Activated T-helper 1 cell treated with Interleukin-2 at 50 U/mL for 16 hours (primary cell): Measurements from ENCODE around the gene TBC1D16.

Experiments used
- DNase-seq: peaks from one replicate; pipeline ENCODE4 v3.0.0-alpha.2; 2020; ENCODE audit warnings: low read depth

The TBC1D16 gene

DNA sequence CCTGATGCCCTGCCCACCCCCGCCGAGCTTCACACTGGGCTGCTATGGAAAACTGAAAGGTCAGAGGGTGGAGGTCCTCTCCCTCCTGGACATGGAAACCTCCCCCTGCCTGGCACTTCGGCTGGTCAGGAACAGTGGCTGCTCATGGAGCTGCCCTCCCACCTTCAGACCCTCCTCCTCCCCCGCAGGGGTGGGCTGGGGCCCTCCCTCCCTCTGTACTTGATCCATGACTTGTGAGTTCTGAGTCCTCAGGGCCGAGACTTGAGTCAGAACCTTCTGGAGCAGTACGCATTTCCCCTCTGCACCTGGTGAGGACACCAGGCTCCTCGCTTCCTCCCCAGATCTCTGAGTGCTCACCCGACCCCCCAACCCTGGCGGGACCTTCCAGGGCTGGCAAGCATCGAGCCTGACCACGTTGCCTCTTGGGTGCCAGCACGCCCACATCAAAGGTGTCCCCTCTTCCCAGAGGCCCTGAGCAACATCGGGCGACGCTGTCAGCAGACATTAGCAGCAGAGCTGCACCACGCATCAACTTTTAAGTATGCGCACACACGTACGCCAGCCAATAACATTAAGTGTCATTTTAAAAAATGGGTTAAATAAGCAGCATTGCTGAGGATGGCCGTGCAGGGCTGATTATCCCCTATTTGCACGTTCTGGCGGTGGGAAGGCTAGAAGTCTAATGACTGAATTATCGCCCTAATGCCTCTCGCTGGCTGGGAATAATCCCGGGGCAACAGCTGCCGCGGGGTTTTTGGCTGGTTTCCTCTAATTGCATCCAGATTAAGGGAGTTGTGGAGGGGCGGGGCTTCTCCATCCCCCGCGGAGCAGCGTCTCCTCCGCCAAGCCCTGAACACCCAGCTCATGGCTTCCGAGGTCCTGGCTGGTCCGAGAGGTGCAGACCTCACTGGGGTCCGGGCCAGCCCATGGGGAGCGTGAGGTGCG lies 98.0 kb downstream of the TBC1D16 start:
- DNase-seq, result no peak

GRCh38 chr17:79936641-79937381 lies 98.9 kb downstream of the TBC1D16 start:
- no peak for DNase-seq

DNA sequence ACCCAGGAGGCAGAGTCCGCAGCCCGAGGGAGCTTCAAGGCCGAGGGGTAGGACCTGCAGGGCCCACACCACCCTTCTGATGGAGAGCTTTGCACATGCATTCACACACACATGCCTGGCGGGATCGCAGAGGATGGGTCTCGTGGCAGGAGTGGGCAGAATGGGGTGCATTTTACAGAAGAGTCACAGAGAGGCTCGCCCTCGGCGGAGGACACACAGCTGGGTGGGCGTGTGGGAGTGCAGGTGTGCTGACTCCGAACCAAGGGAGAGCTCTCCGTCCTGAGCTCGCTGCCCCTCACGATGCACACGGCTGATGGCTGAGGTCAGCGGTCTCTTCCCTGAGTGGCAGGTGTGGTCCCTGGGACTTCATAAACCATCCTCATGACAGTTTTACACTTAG lies 99.6 kb downstream of the TBC1D16 start:
- DNase-seq, result no peak

GRCh38 chr17:79935197-79935885 lies 100.3 kb downstream of the TBC1D16 start:
- no peak for DNase-seq

DNA sequence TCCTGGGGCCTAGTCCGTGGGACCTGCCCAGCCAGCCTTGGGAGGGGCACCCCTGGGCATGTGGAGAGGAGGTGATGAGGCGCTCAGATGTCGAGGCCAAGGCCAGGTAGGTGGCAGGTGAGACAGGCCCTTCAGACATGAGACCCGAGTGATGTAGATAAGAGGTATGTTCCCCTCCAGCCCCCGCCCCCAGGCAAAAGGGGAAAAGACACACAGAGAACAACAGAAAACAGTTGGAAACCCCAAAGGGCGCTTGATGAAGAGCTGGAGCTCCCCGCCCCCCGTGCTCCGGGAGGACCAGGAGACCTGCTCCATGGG lies 101.1 kb downstream of the TBC1D16 start:
- DNase-seq, result no peak

GRCh38 chr17:79933863-79934652 lies 101.6 kb downstream of the TBC1D16 start:
- DNase-seq, result no peak

GRCh38 chr17:79932451-79933306 lies 103.0 kb downstream of the TBC1D16 start:
- no peak for DNase-seq

DNA sequence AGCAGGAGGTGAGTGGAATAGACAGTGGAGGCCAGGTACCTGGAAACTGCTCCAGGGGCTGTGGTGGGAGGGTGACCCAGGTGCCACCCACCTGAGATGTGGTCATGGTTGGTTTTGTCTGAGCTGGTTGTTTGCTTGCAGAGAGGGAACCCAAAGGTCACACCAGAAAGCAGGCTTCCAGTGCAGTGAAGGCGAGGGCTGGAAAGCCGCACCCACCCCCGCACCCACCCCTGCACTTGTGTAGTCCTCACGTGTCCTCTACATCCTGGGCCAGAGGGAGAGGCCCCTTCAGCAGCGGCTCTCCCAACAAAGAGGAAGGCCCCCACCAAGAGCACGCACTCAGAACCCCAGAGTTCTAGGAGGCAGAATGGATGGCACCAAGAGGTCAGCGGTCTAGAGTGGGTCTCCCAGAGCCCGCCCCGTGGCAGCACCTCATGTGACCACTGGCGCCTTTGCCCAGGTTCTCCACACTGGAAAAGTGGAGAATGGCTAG lies 103.8 kb downstream of the TBC1D16 start:
- no peak for DNase-seq

GRCh38 chr17:79930877-79931816 lies 104.5 kb downstream of the TBC1D16 start:
- DNase-seq, result no peak

DNA sequence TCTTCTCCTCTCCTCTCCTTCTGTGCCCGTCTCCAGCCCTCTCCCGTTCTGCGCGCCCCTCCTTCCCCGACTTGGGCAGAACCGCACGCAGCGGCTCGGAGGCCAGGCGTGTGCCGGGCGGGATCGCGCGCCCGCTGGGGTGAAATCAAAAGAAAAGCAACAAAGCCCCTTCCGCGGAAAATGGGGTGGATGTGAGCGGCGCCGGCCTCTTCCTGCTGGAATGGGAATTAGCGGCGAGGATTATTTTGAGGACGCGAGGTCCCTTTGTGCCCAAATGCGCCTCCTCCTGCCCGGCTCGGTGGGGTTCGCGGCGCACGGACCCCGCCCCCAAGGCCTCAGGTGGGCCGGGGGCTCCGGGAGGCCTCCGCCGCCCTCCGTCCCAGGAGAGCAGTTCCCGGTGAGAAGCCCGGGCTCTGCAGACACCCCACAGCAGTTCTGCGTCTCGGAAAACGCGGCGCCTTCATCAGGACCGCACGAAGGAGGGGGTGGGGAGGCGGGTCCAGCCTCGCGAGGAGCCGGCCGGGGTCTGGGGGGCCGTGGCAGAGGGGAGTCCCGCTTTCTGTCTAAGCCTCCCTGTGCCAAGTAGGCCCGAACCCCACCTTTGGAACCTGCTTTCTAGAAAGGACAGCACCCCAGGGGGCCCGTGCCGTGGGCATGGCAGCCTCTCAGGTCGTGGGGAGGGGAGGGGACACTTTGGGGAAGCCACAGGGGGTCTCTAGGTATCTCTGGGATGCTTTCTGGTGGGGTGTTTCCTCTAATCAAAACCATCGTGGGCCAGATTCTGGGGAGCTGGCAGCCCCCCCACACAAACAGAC lies 105.4 kb downstream of the TBC1D16 start:
- DNase-seq, result no peak

DNA sequence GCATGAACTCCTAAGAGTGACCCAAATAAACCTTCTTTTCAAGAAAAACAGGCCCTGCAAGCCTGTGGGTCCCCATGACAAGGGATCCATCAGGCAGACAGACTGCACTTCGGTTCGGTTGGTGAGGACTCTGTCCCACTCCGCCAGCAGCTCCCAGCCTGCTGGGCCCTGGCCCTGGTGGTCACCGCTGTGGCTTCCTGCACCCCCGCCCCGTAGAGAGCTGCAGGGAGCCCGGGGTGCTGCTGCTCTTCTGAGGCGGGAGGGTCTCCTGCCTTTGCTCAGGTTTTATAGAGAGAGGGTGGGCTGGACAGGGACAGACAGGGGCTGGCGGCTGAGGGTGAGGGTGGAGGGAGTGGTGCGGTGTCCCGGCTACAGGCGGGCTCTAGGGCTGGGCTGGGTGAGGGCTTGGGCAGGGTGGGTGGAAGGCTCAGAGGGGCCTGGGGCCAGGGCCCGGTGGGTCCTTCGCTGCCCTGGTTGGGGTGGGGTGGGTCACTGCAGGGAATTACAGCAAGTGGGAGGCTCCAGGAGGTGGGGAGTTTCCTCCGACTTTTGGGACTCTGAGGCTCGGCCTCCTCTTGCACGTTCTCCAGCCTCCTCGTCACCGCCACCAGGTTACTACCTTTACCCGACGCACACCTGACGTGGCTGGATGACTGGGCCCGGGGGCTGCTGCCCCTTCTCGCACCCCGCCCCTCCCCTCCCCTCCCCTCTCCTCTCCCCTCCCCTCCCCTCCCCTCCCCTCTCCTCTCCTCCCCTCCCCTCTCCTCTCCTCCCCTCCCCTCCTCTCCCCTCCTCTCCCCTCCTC lies 106.2 kb downstream of the TBC1D16 start:
- no peak for DNase-seq

DNA sequence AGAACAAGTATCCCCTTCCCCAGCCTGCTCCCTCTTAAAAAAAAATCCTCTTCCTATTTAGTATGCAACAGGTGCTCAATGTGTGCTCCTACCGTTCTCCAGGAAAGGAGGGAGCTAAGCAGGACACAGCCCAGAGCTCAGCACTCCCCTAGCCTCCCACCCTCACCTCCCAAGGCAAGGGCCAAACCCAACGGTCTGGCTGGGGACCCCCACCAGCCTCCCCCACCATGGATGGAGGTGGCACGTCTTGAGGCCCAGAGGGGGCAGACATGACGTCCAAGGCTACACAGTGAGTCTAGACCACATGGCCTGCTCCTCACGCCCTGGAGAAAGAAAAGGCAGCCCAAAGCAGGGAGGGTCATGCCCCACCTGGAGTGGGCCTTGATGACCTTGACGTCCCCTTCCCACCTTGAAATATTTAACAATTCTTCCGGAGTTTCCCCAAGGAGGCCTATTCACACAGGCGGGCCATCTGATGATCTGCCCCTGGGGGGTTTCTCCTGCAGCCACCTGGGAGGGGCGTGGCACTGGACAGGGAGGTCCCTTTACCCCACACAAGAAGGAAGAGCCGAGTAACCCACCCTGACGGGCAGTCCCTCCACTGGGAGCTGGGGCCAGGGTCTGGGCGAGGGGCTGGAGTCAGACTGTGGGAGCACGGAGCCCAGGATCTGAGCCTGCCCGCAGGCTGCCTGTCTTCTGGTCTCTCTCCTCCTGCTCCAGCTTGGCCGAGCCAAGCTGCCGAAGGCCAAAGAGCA lies 107.0 kb downstream of the TBC1D16 start:
- no peak for DNase-seq

- DNase-seq, result no peak
These were observed 107.8 kb downstream of the TBC1D16 start for GRCh38 chr17:79927688-79928501.

DNA sequence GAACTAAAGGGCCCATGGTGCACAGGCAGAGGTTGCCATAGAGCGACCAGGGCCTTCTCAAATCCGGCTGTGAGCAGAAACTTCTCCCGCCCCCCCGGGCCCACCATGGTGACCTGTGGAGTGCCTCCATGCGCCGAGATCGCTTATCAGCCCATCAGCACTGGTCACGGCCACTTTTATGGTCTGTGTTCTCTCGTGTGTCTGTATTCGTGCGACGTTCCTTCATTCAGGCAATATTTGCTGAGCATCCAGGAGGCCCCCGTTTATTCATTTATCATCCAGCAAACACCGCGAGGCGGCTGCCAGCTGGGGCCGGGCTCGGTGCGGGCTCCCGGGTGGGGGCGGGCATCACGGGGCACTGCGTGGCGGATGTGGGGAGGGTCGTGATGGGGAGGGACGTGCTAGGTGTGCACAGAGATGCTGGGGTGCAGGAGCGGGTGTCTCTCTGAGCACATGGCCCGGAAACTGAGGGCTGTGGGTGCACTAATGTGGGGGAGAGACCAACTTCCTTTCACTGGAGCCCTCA lies 108.5 kb downstream of the TBC1D16 start:
- no peak for DNase-seq

GRCh38 chr17:79926605-79927135 lies 109.0 kb downstream of the TBC1D16 start:
- no peak for DNase-seq

DNA sequence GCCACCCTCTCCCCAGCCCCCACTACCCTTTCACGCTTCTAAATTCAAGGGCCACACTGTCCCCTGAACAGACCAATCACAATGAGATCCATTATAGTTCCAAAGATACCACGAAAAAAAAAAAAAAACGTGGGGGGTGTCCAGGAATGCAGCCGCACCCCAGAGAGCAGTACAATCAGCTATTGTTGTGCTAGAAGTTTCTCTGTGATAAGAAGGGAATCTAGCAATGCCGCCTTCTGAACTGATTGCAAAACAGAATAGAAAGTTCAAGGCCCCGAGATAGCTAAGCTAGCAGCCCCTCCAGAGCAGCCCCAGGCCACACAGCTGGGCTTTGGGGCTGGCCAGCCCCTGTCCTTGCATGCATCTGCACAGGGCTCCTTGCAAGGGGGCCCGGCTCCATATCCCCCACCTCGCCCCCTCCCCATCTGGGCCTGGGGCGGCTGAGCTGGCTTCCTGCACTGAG lies 109.5 kb downstream of the TBC1D16 start:
- no peak for DNase-seq
